OCI-LY1 (cell line): Measurements from ENCODE around the gene NPIPB2.
"Not testable (repeated sequence)": the region's sequence is repeated elsewhere in the genome, so short reads cannot be mapped to it uniquely, and the experiment has no call there.

Experiments
- H2AFZ ChIP-seq: fragments of 200-600 bp; sonication (generic), shearing (Covaris generic); 2 replicates; pipeline ENCODE4 v1.6.0; 2014; ENCODE audit warnings: antibody characterized with exemption, mild to moderate bottlenecking, low read length
- H3F3A ChIP-seq: fragments of 200-600 bp; sonication (generic), shearing (Covaris generic); 2 replicates; pipeline ENCODE4 v1.6.0; 2014; ENCODE audit warnings: mild to moderate bottlenecking, antibody characterized with exemption, low read length, moderate library complexity; ENCODE audit not compliant: insufficient read depth
- H3K27ac ChIP-seq: fragments of 200-600 bp; sonication (generic); 2 replicates; pipeline ENCODE4 v1.5.1; 2014; ENCODE audit warnings: low read length, mixed run types, mild to moderate bottlenecking, low read depth; ENCODE audit not compliant: poor library complexity, severe bottlenecking
- H3K27me3 ChIP-seq: fragments of 200-600 bp; sonication (generic); 2 replicates; pipeline ENCODE4 v1.6.0; 2014; ENCODE audit warnings: antibody characterized with exemption, mild to moderate bottlenecking, low read length, moderate library complexity; ENCODE audit not compliant: insufficient read depth
- H3K36me3 ChIP-seq: fragments of 200-600 bp; sonication (generic); 2 replicates; pipeline ENCODE4 v1.6.1; 2014; ENCODE audit warnings: mild to moderate bottlenecking, antibody characterized with exemption, low read length, moderate library complexity, mixed read lengths; ENCODE audit not compliant: insufficient read depth
- H3K4me1 ChIP-seq: fragments of 200-600 bp; sonication (generic); 2 replicates; pipeline ENCODE4 v1.5.1; 2014; ENCODE audit warnings: mild to moderate bottlenecking, low read length, moderate library complexity; ENCODE audit not compliant: insufficient read depth, severe bottlenecking
- H3K4me2 ChIP-seq: fragments of 200-600 bp; sonication (generic), shearing (Covaris generic); 2 replicates; pipeline ENCODE4 v1.6.1; 2014; ENCODE audit warnings: low read length
- H3K4me3 ChIP-seq: fragments of 200-600 bp; sonication (generic); 2 replicates; pipeline ENCODE4 v1.5.1; 2014; ENCODE audit warnings: low read length, low read depth, mild to moderate bottlenecking, mixed read lengths; ENCODE audit not compliant: poor library complexity, severe bottlenecking
- H3K79me2 ChIP-seq: fragments of 200-600 bp; shearing (Covaris generic); 2 replicates; pipeline ENCODE4 v1.6.1; 2016; ENCODE audit warnings: mixed run types, low read length, mixed read lengths; ENCODE audit not compliant: insufficient read depth
- H3K9ac ChIP-seq: fragments of 200-600 bp; sonication (generic), shearing (Covaris generic); 2 replicates; pipeline ENCODE4 v1.6.1; 2014; ENCODE audit warnings: mild to moderate bottlenecking, low read length, mixed read lengths
- H3K9me2 ChIP-seq: fragments of 200-600 bp; sonication (generic), shearing (Covaris generic); 2 replicates; pipeline ENCODE4 v1.6.1; 2014; ENCODE audit warnings: low read depth, mild to moderate bottlenecking, low read length, mixed read lengths
- H3K9me3 ChIP-seq: fragments of 200-600 bp; shearing (Covaris generic); 2 replicates; pipeline ENCODE4 v1.6.1; 2014; ENCODE audit warnings: low read length, mixed read lengths
- H4K20me1 ChIP-seq: fragments of 200-600 bp; sonication (generic), shearing (Covaris generic); 2 replicates; pipeline ENCODE4 v1.6.0; 2016; ENCODE audit warnings: mild to moderate bottlenecking, low read length; ENCODE audit not compliant: insufficient read depth
- CTCF ChIP-seq: fragments of 200-600 bp; sonication (generic), shearing (Covaris generic); IDR thresholded peaks from 2 replicates; pipeline ENCODE4 v1.5.1; 2017; ENCODE audit warnings: mild to moderate bottlenecking, antibody characterized with exemption, low read length, moderate library complexity, mixed read lengths
- EZH2 ChIP-seq: fragments of 200-600 bp; sonication (generic), shearing (Covaris generic); IDR thresholded peaks from 2 replicates; pipeline ENCODE4 v1.8.0; 2017; ENCODE audit warnings: borderline replicate concordance, mixed run types, mild to moderate bottlenecking, antibody characterized with exemption, low read length, moderate library complexity, mixed read lengths

Gene NPIPB2

GRCh38 chr16:11946433-11946832 is 4.6 kb upstream of the NPIPB2 start:
- Histone ChIP-seq H3F3A (no peaks in the 10 kb centered on the region), H3K9me2 (no peaks in the 10 kb centered on the region), H3K4me1 (peaks cover 17% of the 10 kb centered on the region), H3K36me3 (no peaks in the 10 kb centered on the region), H3K27me3 (no peaks in the 10 kb centered on the region), H3K4me3 (no peak overlapping the region), H3K9ac (no peak overlapping the region), H4K20me1 (no peaks in the 10 kb centered on the region), H3K4me2 (no peak overlapping the region), H2AFZ (no peak overlapping the region), H3K27ac (no peak overlapping the region), H3K79me2 (no peaks in the 10 kb centered on the region), H3K9me3 (no peaks in the 10 kb centered on the region)
- TF ChIP-seq CTCF = no peak

- not testable (repeated sequence) for H3K27me3 ChIP-seq, H3K4me1 ChIP-seq, H3K9me3 ChIP-seq, H3K36me3 ChIP-seq, H2AFZ ChIP-seq, H3K4me3 ChIP-seq, H3K9ac ChIP-seq, H3K27ac ChIP-seq, H3K79me2 ChIP-seq, H3F3A ChIP-seq, H3K4me2 ChIP-seq, H3K9me2 ChIP-seq, H4K20me1 ChIP-seq
Measured at GRCh38 chr16:11927350-11927749, 14.5 kb downstream of the NPIPB2 start.

GRCh38 chr16:11924046-11924445 is 17.8 kb downstream of the NPIPB2 start:
- not testable (repeated sequence) for H3K27ac ChIP-seq, H3K4me2 ChIP-seq, H3K4me3 ChIP-seq, H3F3A ChIP-seq, H3K27me3 ChIP-seq, H3K9ac ChIP-seq, H3K9me2 ChIP-seq, H2AFZ ChIP-seq, H3K9me3 ChIP-seq, H4K20me1 ChIP-seq, H3K79me2 ChIP-seq, H3K36me3 ChIP-seq, H3K4me1 ChIP-seq

GRCh38 chr16:11916524-11917285 is 25.1 kb downstream of the NPIPB2 start:
- H3K4me2 ChIP-seq = peak overlapping the region; percentile 45
- H3K27me3 ChIP-seq = no peaks in the 10 kb centered on the region
- peaks cover 3% of the 10 kb centered on the region; the same call in 1 of the 2 replicates for H3K36me3 ChIP-seq
- TF ChIP-seq EZH2 = no peak
- no peak; the same call in 1 of the 2 replicates for TF ChIP-seq CTCF
- H3K9me3 ChIP-seq = no peaks in the 10 kb centered on the region
- no peaks in the 10 kb centered on the region for H3F3A ChIP-seq
- no peak overlapping the region for H3K27ac ChIP-seq
- peaks cover 28% of the 10 kb centered on the region for H3K4me1 ChIP-seq
- H3K9ac ChIP-seq = peak overlapping the region; percentile 14; the same call in 1 of the 2 replicates
- peak overlapping the region; percentile 88 for H2AFZ ChIP-seq
- peak overlapping the region; percentile 41 for H3K4me3 ChIP-seq
- peaks cover 37% of the 10 kb centered on the region for H3K79me2 ChIP-seq
- no peaks in the 10 kb centered on the region for H4K20me1 ChIP-seq
- no peaks in the 10 kb centered on the region for H3K9me2 ChIP-seq
